A673 (cell line): ENCODE data around the gene CLSTN2.

Experiments
- EZH2 ChIP-seq: fragments of 200-600 bp; sonication (generic); IDR thresholded peaks from 2 replicates; pipeline ENCODE4 v1.6.1; 2017; ENCODE audit warnings: borderline replicate concordance, low read depth, mild to moderate bottlenecking, mixed read lengths, antibody characterized with exemption, low read length; ENCODE audit not compliant: poor library complexity, severe bottlenecking
- TF ChIP-seq, protein P1 (sequence below): fragments of 300-800, 200-600 bp; sonication (generic); conservative IDR thresholded peaks from 2 replicates; pipeline ENCODE4 v1.5.1; 2017; ENCODE audit warnings: low read depth, mild to moderate bottlenecking, antibody characterized with exemption, low read length, moderate library complexity, mixed read lengths

DNA sequence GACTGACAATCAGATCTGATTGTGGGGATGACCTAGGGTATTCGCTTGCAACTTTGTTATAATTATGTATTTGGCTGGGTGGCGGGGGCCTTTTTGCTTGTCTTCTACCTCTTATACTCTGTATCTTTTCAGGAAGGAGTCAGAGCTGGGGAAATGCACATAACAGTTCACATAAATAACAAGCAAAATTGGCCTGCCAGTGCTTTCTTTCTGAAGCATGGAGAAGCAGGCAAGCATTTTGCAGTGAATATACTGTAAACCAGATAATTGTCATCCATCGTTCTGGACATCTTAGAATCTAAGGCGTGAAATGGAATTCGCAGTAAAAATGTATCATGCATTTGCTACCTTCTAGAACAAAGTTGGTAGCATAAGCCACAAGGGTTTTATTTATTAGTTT is 227.6 kb downstream of the CLSTN2 start:
- TF ChIP-seq, protein P1, sequence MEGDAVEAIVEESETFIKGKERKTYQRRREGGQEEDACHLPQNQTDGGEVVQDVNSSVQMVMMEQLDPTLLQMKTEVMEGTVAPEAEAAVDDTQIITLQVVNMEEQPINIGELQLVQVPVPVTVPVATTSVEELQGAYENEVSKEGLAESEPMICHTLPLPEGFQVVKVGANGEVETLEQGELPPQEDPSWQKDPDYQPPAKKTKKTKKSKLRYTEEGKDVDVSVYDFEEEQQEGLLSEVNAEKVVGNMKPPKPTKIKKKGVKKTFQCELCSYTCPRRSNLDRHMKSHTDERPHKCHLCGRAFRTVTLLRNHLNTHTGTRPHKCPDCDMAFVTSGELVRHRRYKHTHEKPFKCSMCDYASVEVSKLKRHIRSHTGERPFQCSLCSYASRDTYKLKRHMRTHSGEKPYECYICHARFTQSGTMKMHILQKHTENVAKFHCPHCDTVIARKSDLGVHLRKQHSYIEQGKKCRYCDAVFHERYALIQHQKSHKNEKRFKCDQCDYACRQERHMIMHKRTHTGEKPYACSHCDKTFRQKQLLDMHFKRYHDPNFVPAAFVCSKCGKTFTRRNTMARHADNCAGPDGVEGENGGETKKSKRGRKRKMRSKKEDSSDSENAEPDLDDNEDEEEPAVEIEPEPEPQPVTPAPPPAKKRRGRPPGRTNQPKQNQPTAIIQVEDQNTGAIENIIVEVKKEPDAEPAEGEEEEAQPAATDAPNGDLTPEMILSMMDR: no peak
- no peak for TF ChIP-seq EZH2
